ENCODE measurements around the gene SBF2. TPM values are rescaled to one million over a fixed set of nuclear protein-coding genes. Genes with fewer than 3 reads are reported as not detected.

SBF2 gene
- polyA plus RNA-seq, 1 donor (not counting 4 experiments of a cell fraction or from before 2014, with no cell fraction given): 24.5 TPM

DNA sequence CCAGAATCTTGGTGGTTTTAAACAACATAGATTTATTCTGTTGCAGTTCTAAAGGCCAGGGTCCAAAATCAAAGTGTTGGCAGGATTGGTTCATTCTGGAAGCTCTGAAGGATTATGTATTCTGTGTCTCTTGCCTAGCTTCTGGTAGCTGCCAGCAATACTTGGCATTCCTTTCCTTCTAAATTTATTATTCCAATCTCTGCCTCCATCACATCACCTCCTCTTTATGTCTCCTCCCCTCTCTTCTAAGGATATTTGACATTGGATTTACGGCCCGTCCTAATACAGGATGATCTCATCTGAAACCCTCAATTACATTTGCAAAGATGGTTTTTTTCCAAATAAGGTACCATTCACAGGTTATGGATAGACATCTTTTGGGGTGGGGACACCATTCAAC, 186.5 kb downstream of the SBF2 start:
- no peak overlapping the region for H3K4me2 ChIP-seq (ENCODE audit: control insufficient read depth, extremely low read depth, insufficient read depth, low read depth, low read length)
- no peak for DNase-seq (ENCODE audit: low read depth, low spot score)
- dilution Hi-C loops (cut with MboI; ENCODE audit: extremely low pct_ligation_motif_present, low sequenced_read_pairs): no loop called here
- no peaks in the 10 kb centered on the region for H3K9me3 ChIP-seq (ENCODE audit: control insufficient read depth, low read depth, low read length)
- no peak overlapping the region for H3K4me3 ChIP-seq (ENCODE audit: control insufficient read depth in 2 of 3, extremely low read depth in 1 of 3, insufficient read depth in 2 of 3, low read depth in 1 of 3, low read length in 3 of 3)
- no peak for TF ChIP-seq EZH2 (IDR thresholded peaks at IDR 0.05; ENCODE audit: low read length)
- TF ChIP-seq, protein P1, sequence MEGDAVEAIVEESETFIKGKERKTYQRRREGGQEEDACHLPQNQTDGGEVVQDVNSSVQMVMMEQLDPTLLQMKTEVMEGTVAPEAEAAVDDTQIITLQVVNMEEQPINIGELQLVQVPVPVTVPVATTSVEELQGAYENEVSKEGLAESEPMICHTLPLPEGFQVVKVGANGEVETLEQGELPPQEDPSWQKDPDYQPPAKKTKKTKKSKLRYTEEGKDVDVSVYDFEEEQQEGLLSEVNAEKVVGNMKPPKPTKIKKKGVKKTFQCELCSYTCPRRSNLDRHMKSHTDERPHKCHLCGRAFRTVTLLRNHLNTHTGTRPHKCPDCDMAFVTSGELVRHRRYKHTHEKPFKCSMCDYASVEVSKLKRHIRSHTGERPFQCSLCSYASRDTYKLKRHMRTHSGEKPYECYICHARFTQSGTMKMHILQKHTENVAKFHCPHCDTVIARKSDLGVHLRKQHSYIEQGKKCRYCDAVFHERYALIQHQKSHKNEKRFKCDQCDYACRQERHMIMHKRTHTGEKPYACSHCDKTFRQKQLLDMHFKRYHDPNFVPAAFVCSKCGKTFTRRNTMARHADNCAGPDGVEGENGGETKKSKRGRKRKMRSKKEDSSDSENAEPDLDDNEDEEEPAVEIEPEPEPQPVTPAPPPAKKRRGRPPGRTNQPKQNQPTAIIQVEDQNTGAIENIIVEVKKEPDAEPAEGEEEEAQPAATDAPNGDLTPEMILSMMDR (optimal IDR thresholded peaks at IDR 0.05 in 1 of 3, IDR thresholded peaks at IDR 0.05 in 1 of 3, conservative IDR thresholded peaks at IDR 0.05 in 1 of 3; ENCODE audit: extremely low read depth in 1 of 3, insufficient read depth in 2 of 3, low read length in 3 of 3): no peak
- no peaks in the 10 kb centered on the region for H3K79me2 ChIP-seq (ENCODE audit: control insufficient read depth, insufficient read depth, low read length)
- H4K20me1 ChIP-seq (ENCODE audit: control insufficient read depth, extremely low read depth, insufficient read depth, low read length): no peaks in the 10 kb centered on the region
- H3K27me3 ChIP-seq (ENCODE audit: control insufficient read depth, extremely low read depth, insufficient read depth, low read length): no peaks in the 10 kb centered on the region
- no peaks in the 10 kb centered on the region for H3K36me3 ChIP-seq (ENCODE audit: control insufficient read depth in 2 of 2, extremely low read depth in 1 of 2, insufficient read depth in 2 of 2, low read length in 2 of 2)
- no peaks in the 10 kb centered on the region for H3K4me1 ChIP-seq (ENCODE audit: control insufficient read depth, extremely low read depth, insufficient read depth, low read length)
- no peak overlapping the region for H3K9ac ChIP-seq (ENCODE audit: control insufficient read depth, extremely low read depth, insufficient read depth, low read length)
- no peak overlapping the region for H3K27ac ChIP-seq (ENCODE audit: control insufficient read depth, insufficient read depth, low read length)
- H3K9me1 ChIP-seq (ENCODE audit: control insufficient read depth, extremely low read depth, insufficient read depth, low read length): no peaks in the 10 kb centered on the region
- H2AFZ ChIP-seq (ENCODE audit: control insufficient read depth, low read length): no peak overlapping the region
- FAIRE-seq: no peak

DNA sequence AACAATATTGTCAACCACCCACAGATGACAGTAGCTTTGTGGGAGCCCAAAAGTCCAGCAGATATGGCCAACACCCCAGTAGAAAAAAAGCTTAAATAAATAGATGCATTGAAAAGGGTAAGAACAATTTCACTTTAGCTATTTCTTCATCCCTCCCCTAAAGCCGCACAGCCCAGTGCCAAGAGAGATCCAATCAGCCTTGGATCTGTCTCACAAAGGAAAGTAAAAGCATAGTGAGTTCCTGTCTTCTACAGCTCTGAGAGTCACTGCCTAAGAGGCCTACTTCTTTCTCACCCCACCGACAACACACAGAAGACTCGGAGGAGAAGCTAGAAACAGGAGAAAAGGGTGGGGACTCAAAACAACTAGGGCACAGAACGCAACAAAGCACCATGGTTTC, 196.4 kb downstream of the SBF2 start:
- dilution Hi-C loops (cut with MboI; ENCODE audit: extremely low pct_ligation_motif_present, low sequenced_read_pairs): no loop called here
- no peaks in the 10 kb centered on the region for H4K20me1 ChIP-seq (ENCODE audit: control insufficient read depth, extremely low read depth, insufficient read depth, low read length)
- H3K9me3 ChIP-seq (ENCODE audit: control insufficient read depth, low read depth, low read length): no peaks in the 10 kb centered on the region
- H3K4me1 ChIP-seq (ENCODE audit: control insufficient read depth, extremely low read depth, insufficient read depth, low read length): no peaks in the 10 kb centered on the region
- H3K27me3 ChIP-seq (ENCODE audit: control insufficient read depth, extremely low read depth, insufficient read depth, low read length): no peaks in the 10 kb centered on the region
- H3K79me2 ChIP-seq (ENCODE audit: control insufficient read depth, insufficient read depth, low read length): no peaks in the 10 kb centered on the region
- no peak for TF ChIP-seq EZH2 (IDR thresholded peaks at IDR 0.05; ENCODE audit: low read length)
- no peak overlapping the region for H2AFZ ChIP-seq (ENCODE audit: control insufficient read depth, low read length)
- no peak for DNase-seq (ENCODE audit: low read depth, low spot score)
- no peaks in the 10 kb centered on the region for H3K9me1 ChIP-seq (ENCODE audit: control insufficient read depth, extremely low read depth, insufficient read depth, low read length)
- no peak overlapping the region for H3K9ac ChIP-seq (ENCODE audit: control insufficient read depth, extremely low read depth, insufficient read depth, low read length)
- FAIRE-seq: no peak
- no peaks in the 10 kb centered on the region for H3K36me3 ChIP-seq (ENCODE audit: control insufficient read depth in 2 of 2, extremely low read depth in 1 of 2, insufficient read depth in 2 of 2, low read length in 2 of 2)
- H3K4me2 ChIP-seq (ENCODE audit: control insufficient read depth, extremely low read depth, insufficient read depth, low read depth, low read length): no peak overlapping the region
- H3K27ac ChIP-seq (ENCODE audit: control insufficient read depth, insufficient read depth, low read length): no peak overlapping the region
- no peak overlapping the region for H3K4me3 ChIP-seq (ENCODE audit: control insufficient read depth in 2 of 3, extremely low read depth in 1 of 3, insufficient read depth in 2 of 3, low read depth in 1 of 3, low read length in 3 of 3)

DNA sequence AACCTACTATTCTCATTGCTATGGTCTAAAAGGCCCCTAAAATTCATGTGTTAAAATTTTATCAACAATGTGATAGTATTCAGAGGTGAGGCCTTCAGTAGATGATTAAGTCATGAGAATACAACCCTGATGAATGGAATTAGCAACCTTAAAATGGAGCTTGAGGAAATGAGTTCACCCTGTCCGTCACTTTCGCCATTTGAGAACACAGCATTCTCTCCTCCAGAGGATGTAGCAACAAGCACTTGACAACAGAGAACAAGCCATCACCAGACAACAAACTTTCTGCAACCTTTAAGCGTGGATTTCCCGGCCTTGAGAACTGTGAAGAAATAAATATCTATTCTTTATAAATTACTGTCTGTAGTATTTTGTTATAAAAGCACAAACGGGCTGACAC, 197.0 kb downstream of the SBF2 start:
- H3K79me2 ChIP-seq (ENCODE audit: control insufficient read depth, insufficient read depth, low read length): no peaks in the 10 kb centered on the region
- dilution Hi-C loops (cut with MboI; ENCODE audit: extremely low pct_ligation_motif_present, low sequenced_read_pairs): no loop called here
- no peaks in the 10 kb centered on the region for H4K20me1 ChIP-seq (ENCODE audit: control insufficient read depth, extremely low read depth, insufficient read depth, low read length)
- H3K36me3 ChIP-seq (ENCODE audit: control insufficient read depth in 2 of 2, extremely low read depth in 1 of 2, insufficient read depth in 2 of 2, low read length in 2 of 2): no peaks in the 10 kb centered on the region
- FAIRE-seq (no peak), DNase-seq (ENCODE audit: low read depth, low spot score) (no peak)
- H3K9me1 ChIP-seq (ENCODE audit: control insufficient read depth, extremely low read depth, insufficient read depth, low read length): no peaks in the 10 kb centered on the region
- TF ChIP-seq EZH2 (IDR thresholded peaks at IDR 0.05; ENCODE audit: low read length): no peak
- TF ChIP-seq, protein P1 (optimal IDR thresholded peaks at IDR 0.05 in 1 of 3, IDR thresholded peaks at IDR 0.05 in 1 of 3, conservative IDR thresholded peaks at IDR 0.05 in 1 of 3; ENCODE audit: extremely low read depth in 1 of 3, insufficient read depth in 2 of 3, low read length in 3 of 3): no peak
- H3K4me3 ChIP-seq (ENCODE audit: control insufficient read depth in 2 of 3, extremely low read depth in 1 of 3, insufficient read depth in 2 of 3, low read depth in 1 of 3, low read length in 3 of 3): no peak overlapping the region
- no peaks in the 10 kb centered on the region for H3K27me3 ChIP-seq (ENCODE audit: control insufficient read depth, extremely low read depth, insufficient read depth, low read length)
- H3K4me2 ChIP-seq (ENCODE audit: control insufficient read depth, extremely low read depth, insufficient read depth, low read depth, low read length): no peak overlapping the region
- no peaks in the 10 kb centered on the region for H3K9me3 ChIP-seq (ENCODE audit: control insufficient read depth, low read depth, low read length)
- no peak overlapping the region for H2AFZ ChIP-seq (ENCODE audit: control insufficient read depth, low read length)
- no peak overlapping the region for H3K27ac ChIP-seq (ENCODE audit: control insufficient read depth, insufficient read depth, low read length)
- H3K4me1 ChIP-seq (ENCODE audit: control insufficient read depth, extremely low read depth, insufficient read depth, low read length): no peaks in the 10 kb centered on the region
- H3K9ac ChIP-seq (ENCODE audit: control insufficient read depth, extremely low read depth, insufficient read depth, low read length): no peak overlapping the region

All from keratinocyte (primary cell).